SH-SY5Y (cell line): ENCODE measurements around the gene EEF1AKMT3.

ENCODE experiments used
- GATA2 ChIP-seq: IDR thresholded peaks from 2 replicates; pipeline ENCODE4 v1.6.1; 2011; ENCODE audit warnings: mild to moderate bottlenecking, low read depth, low read length
- GATA3 ChIP-seq: IDR thresholded peaks from 2 replicates; pipeline ENCODE4 v1.6.1; 2011; ENCODE audit warnings: low read depth, mild to moderate bottlenecking, low read length, moderate library complexity

DNA sequence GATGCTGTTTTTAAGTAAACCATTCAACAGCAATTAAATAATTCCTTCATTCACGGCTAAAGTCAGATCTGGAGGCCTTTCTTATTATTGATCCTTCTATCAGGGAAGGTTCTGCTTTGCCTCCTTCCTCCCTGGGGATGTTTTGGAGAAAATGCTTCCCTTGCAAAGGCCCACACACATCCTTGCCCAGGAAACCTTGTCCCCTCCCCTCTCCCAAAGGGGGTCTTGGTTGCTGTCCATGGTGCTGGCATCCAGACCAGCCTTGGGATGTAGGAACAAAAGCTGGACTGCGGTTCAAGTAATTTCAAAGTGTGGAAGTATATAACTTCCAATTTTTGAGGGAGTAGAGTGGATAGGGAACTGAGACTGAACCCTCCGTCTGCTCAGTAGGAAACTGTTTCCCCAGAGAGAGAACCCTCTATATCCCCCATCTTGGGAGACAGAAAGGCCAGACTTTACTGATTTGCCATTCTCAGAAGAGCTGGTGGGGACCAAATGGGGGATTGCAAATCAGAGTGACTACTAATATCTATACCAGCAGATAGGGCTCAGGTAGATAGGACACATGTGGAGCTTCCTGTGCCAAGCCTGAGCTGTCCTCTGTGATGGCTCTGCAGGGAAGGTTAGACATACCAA, 11.9 kb upstream of the EEF1AKMT3 start:
- TF ChIP-seq GATA2: no peak
- no peak for TF ChIP-seq GATA3
